HG02571 (cell line): ENCODE measurements around the gene GABRG3.
"Not testable (repeated sequence)": the region's sequence is repeated elsewhere in the genome, so short reads cannot be mapped to it uniquely, and the experiment has no call there.

Experiments
- ATAC-seq: cut with Tn5 transposase; IDR thresholded peaks from one replicate; pipeline ENCODE4 v1.9.1; 2021; ENCODE audit warnings: mild to moderate bottlenecking, moderate library complexity; ENCODE audit not compliant: unreplicated experiment

GABRG3 gene

DNA sequence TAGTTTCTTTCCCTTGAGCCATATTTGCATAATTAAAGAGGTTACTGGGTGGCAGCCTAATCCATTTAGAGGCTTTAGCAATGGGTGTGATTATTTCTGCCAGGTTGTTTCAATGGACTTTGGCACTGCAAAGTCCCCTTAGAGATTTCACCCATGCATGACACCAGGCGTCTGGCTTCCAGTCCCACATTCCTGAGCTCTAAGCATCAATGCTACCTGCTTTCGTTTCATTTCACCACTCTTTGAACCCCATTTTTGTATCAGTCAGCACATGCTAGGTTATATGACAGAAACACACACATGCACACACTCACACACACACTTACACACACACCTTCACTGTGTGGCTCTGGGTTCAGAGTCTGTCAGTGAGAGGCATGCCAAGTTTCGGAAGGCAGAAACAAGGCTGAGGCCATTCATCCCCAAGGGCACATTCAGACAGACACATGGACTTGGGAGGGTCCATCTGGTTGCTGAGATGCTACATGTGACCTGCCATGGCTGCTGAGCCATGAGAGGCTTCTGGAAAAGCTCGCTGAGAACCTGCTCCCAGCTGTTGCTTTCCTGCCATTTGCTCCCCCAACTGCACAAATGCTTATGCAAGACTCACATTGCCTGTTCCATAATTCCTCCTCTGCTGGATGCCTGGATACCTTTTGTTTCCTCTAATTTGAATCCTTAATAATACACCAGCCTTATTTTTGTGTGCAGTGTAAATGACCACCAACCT, 354.1 kb downstream of the GABRG3 start:
- no peak for ATAC-seq

GRCh38 chr15:27327467-27328025, 356.6 kb downstream of the GABRG3 start:
- ATAC-seq = no peak

DNA sequence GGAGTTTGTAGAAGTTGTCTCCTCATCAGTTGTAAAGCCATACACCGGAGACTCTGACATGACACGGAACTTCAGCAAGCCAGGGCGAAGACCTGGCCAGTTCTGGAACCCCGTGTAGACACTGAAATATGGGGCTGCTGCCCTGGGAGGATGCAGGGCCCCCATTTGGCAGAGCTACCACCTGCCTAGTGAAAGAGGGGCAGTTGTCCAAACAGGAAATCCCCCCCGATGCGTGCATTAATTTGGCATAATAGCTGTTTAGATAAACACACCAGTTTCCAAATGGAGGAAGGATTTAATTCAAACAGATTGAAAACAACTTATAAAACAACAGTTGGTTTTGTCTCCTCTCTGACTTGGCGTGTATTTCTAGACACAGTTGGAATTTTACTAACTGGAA, 357.2 kb downstream of the GABRG3 start:
- no peak for ATAC-seq

GRCh38 chr15:27328608-27329007, 357.6 kb downstream of the GABRG3 start:
- no peak for ATAC-seq

DNA sequence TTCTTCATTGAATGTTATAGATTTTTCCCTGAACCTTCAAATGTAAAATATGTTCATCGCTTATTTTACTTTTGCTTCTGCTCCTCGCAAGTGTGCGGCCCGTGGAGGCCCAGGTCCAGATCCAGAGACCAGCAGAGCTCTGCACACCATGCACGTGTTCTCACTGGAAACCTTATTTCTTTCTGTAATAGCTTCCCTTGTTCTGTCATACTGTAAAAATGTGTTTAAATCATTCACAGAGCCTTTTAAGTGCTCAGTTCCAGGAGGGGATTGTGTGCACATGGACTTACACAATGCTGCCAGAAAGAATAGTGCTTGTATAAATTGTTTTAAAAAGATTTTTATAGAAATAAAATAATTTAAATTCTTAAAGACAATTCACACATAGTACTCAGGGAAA, 359.3 kb downstream of the GABRG3 start:
- ATAC-seq = no peak

DNA sequence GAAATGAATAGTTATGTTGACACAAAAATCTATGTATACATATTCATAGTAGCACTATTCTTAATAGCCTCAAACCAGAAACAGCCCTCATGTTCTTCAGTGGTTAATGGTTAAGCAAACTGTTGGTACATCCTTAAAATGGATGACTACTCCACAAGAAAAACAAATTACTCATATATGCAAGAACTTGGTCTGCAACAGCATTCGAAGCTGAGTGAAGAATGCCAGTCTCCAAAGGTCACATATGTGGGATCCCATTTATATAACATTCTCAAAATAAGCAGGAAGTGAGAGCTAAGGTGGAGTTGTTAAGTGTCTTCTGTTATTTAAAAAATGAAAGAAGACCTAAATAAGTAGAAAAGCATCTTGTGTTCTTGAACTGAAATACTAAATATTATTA, 365.7 kb downstream of the GABRG3 start:
- no peak for ATAC-seq

- ATAC-seq = no peak
Measured at GRCh38 chr15:27339138-27339537, 368.2 kb downstream of the GABRG3 start.

GRCh38 chr15:27341780-27342343, 370.9 kb downstream of the GABRG3 start:
- no peak for ATAC-seq

- no peak for ATAC-seq
Measured at GRCh38 chr15:27342991-27343390, 372.0 kb downstream of the GABRG3 start.

GRCh38 chr15:27352136-27352535, 381.2 kb downstream of the GABRG3 start:
- no peak for ATAC-seq

DNA sequence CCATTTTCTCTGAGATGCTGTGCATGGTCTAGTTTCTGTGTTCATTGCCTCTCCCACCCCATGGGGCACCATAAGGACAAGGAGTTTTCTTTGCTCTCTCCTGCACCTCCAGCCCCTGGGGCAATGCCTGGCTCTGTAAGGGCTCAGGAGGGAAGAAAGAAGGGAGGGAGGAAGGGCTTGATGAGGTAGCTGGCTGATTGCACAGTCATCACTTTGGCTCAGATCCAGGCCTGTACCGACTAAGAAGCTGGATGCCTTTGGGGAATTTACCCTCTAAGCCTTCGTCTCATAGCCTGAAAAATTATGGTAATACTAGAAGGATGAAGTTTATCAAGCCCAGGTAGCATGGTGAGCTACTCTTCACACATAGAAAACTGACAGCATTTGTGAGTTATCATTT, 382.9 kb downstream of the GABRG3 start:
- ATAC-seq = no peak

DNA sequence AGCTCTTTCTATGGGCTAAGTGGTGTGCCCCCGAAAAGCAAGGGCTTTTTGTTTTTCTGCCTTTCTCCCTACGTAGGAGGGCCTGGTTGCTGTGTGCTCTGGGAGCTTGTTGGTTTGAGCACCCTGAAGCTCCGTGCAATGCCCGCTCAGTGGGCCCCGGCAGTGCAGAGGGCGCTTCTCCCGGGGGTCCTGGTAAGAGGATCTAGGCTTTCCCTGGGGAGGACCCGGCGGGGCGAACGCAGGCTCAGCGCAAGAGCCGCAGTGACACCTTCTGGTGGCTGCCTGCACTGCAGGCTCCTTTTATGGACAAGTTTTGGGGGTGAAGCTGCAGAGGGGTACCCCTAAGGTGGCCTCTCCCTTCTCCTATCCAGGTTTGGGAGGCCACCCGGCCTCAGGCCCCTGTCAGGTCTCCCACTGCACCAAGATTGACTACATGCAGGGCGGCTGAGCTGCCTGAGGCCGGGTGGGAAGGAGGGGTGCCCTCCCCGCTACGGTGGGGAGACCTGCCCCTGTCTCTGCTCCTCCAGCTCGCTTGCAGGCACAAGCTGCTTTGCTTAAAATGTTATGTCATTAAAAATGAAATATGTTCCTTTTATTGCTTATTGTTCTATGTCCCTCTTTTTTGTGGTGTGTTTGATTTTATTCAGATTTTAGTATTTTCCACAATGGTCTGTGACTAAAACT, 387.9 kb downstream of the GABRG3 start:
- no peak for ATAC-seq

GRCh38 chr15:27359586-27359985, 388.6 kb downstream of the GABRG3 start:
- ATAC-seq = no peak

- no peak for ATAC-seq
Measured at GRCh38 chr15:27360316-27360715, 389.3 kb downstream of the GABRG3 start.

DNA sequence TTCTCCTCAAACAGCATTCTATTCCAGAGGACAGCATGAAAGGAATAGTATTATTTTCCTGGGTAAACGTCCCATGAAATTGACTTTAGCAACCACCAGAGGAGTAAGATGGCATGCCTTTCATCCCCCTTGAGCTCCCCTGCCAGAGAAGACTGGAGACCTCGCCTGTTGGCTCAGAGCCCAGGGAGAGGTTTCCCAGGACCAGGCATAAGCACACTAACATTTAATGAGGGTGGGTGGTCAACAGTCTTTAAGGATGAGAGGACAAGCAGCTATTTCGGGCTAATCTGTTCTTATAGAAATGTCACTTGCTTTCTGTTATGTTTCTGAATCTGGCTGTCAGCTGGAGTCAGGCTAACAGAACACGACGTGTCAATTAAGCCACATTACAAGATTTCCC, 390.5 kb downstream of the GABRG3 start:
- ATAC-seq = no peak

DNA sequence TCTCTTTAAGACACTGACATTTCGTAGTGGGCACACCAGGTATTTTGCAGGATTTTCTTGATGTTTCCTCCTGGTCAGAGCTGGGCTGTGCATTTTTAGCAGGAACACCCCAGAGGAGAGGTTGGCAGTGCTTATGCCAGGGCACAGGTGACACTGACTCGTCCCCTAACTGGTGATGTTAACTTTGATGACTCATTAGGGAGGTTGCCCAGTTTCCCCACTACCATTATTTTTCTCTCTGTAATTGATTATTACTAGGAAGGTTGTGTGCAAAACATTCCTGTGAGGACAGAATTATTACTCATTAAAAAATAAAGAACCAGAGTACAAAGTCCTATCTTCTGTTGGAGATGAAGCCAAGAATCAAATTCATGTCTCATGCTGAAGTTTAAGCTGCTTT, 394.5 kb downstream of the GABRG3 start:
- no peak for ATAC-seq

GRCh38 chr15:27377391-27377790, 406.4 kb downstream of the GABRG3 start:
- not testable (repeated sequence) for ATAC-seq

DNA sequence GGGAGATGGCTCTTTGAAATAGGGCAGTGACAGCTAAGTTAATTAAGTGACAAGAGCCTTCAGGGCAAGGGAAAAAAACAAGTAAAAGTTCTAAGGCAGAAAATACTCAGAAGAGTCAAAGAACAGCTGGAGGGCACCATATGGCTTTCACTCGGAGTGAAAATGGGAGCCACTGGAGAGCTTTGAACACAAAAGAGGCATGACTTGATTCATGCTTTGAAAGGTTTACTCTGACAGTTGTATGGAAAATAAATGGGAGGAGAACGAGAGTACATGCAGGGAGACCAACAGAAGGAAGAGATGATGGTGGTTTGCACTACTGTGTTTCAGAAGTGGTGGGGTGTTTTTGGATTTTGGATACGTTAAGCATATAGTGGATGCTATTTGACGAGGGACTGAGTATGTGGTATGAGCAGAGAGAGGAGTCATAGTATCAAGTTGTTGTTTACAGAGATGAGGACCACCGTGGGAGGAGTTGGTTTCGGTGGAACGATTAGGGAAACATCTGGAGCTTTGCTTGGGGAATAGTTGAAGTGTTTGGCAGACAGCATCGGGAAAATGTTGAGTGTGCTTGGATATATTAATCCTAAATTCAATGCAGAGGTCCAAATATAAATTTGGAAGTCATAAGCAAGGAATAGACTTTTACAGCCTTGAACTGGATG, 411.5 kb downstream of the GABRG3 start:
- no peak for ATAC-seq

- ATAC-seq = no peak
Measured at GRCh38 chr15:27383726-27384125, 412.7 kb downstream of the GABRG3 start.

DNA sequence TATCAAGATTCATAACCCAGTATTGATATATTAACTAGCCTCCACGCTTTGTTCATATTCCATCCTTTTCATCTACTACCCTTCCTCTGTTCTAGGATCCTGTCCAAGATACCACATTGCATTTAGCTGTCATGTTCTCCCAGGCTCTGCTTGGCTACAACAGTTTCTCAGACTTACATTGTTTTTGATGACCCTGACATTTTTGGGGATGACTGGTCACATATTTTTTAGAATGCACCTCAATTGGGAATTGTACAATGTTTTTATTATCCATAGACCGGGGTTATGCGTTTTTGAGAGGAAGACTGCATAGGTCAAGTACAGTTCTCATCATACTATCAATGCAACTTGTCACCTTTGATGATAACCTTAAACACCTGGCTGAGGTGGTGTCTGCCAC, 421.2 kb downstream of the GABRG3 start:
- ATAC-seq = no peak

DNA sequence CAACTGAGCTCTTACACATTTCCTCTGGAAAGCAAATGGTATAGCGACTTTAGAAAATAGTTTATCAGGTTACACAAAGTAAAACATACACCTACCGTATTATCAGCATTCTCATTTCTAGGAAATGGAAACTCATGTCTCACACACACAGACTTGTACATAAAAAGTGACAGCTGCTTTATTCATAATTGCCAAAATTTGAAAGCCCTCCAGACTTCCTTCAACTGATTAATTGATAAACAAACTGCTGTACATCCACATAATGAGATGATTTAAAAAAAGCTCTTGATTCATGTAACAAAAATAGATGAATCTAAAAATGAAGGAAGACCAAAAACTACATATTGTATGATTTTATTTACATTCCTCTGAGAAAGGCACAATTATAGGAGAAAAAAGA, 425.5 kb downstream of the GABRG3 start:
- ATAC-seq = no peak
